ENCODE measurements around the gene TAS2R50. TPM values are rescaled to one million over a fixed set of nuclear protein-coding genes. Genes with fewer than 3 reads are reported as not detected.

Gene TAS2R50
- total and polyA plus RNA-seq, 2 donors from 2014 or later = 2.0 TPM; not detected in 1

GRCh38 chr12:10974965-10975364, 11.7 kb downstream of the TAS2R50 start:
- Histone ChIP-seq H3K27ac (ENCODE audit: low read depth in 2 of 2, low read length in 2 of 2) (no peak overlapping the region), H3K4me1 (ENCODE audit: control insufficient read depth in 2 of 3, insufficient read depth in 2 of 3, low read depth in 1 of 3, low read length in 3 of 3) (no peaks in the 10 kb centered on the region), H3K27me3 (ENCODE audit: control insufficient read depth, insufficient read depth, low read length) (no peaks in the 10 kb centered on the region), H3K4me3 (ENCODE audit: low read length in 3 of 3) (no peak overlapping the region), H3K9me3 (ENCODE audit: control insufficient read depth in 2 of 3, insufficient read depth in 1 of 3, low read length in 3 of 3) (no peaks in the 10 kb centered on the region), H3K36me3 (ENCODE audit: control insufficient read depth in 2 of 3, insufficient read depth in 3 of 3, low read length in 3 of 3) (no peaks in the 10 kb centered on the region), H3K9ac (ENCODE audit: low read length in 3 of 3) (no peak overlapping the region)
- no peak for TF ChIP-seq CTCF (IDR thresholded peaks at IDR 0.05; ENCODE audit: borderline replicate concordance, extremely low read depth, insufficient read depth)
- FAIRE-seq (no peak), DNase-seq (no peak)
- intact Hi-C loops (cut with DNase I) = no loop called here

- Histone ChIP-seq H3K9me3 (ENCODE audit: control insufficient read depth in 2 of 3, insufficient read depth in 1 of 3, low read length in 3 of 3) (no peaks in the 10 kb centered on the region), H3K9ac (ENCODE audit: low read length in 3 of 3) (no peak overlapping the region), H3K27me3 (ENCODE audit: control insufficient read depth, insufficient read depth, low read length) (no peaks in the 10 kb centered on the region), H3K36me3 (ENCODE audit: control insufficient read depth in 2 of 3, insufficient read depth in 3 of 3, low read length in 3 of 3) (no peaks in the 10 kb centered on the region), H3K27ac (ENCODE audit: low read depth in 2 of 2, low read length in 2 of 2) (no peak overlapping the region), H3K4me1 (ENCODE audit: control insufficient read depth in 2 of 3, insufficient read depth in 2 of 3, low read depth in 1 of 3, low read length in 3 of 3) (peaks cover 0 to 2% (median 0%) of the 10 kb centered on the region in 3 donors), H3K4me3 (ENCODE audit: low read length in 3 of 3) (no peak overlapping the region)
- DNase-seq (peak in 2 of 5 donors; percentile 40 to 65), FAIRE-seq (peak; percentile 66)
- TF ChIP-seq CTCF (IDR thresholded peaks at IDR 0.05; ENCODE audit: borderline replicate concordance, extremely low read depth, insufficient read depth) = no peak
- intact Hi-C loops (cut with DNase I) = no loop called here
Measured at GRCh38 chr12:10968765-10969456, 17.8 kb downstream of the TAS2R50 start.

GRCh38 chr12:10967409-10967808, 19.3 kb downstream of the TAS2R50 start:
- H3K9me3 ChIP-seq (ENCODE audit: control insufficient read depth in 2 of 3, insufficient read depth in 1 of 3, low read length in 3 of 3) = no peaks in the 10 kb centered on the region
- H3K27me3 ChIP-seq (ENCODE audit: control insufficient read depth, insufficient read depth, low read length) = no peaks in the 10 kb centered on the region
- H3K27ac ChIP-seq (ENCODE audit: low read depth in 2 of 2, low read length in 2 of 2) = no peak overlapping the region
- H3K9ac ChIP-seq (ENCODE audit: low read length in 3 of 3) = no peak overlapping the region
- H3K4me1 ChIP-seq (ENCODE audit: control insufficient read depth in 2 of 3, insufficient read depth in 2 of 3, low read depth in 1 of 3, low read length in 3 of 3) = peaks cover 0 to 2% (median 0%) of the 10 kb centered on the region in 3 donors
- DNase-seq = peak in 2 of 5 donors; percentile 2 to 16
- H3K4me3 ChIP-seq (ENCODE audit: low read length in 3 of 3) = no peak overlapping the region
- no peak for FAIRE-seq
- TF ChIP-seq CTCF (IDR thresholded peaks at IDR 0.05; ENCODE audit: borderline replicate concordance, extremely low read depth, insufficient read depth) = no peak
- intact Hi-C loops (cut with DNase I) = no loop called here
- H3K36me3 ChIP-seq (ENCODE audit: control insufficient read depth in 2 of 3, insufficient read depth in 3 of 3, low read length in 3 of 3) = no peaks in the 10 kb centered on the region

Measured in kidney (tissue), 14 donors.